Ovary (tissue), 9 donors: Measurements from ENCODE around the gene DNAJC18. TPM values are rescaled to one million over a fixed set of nuclear protein-coding genes. Genes with fewer than 3 reads are reported as not detected.

Source experiments
- DNase-seq, 5 donors: peaks; one replicate each; pipeline ENCODE4 v3.0.0-alpha.2; 2019 to 2020
- H3K27ac ChIP-seq, 2 donors: fragments of 200-600 bp; one replicate each; pipeline versions ENCODE4 v1.5.1 to v1.8.0; 2019 to 2022
- H3K27me3 ChIP-seq: fragments of 200-600 bp; one replicate; pipeline ENCODE4 v1.8.0; 2022
- H3K36me3 ChIP-seq: fragments of 200-600 bp; sonication (generic); one replicate; pipeline ENCODE4 v1.5.1; 2019
- H3K4me1 ChIP-seq: one replicate; pipeline ENCODE4 v1.8.1; 2013; ENCODE audit warnings: mild to moderate bottlenecking, moderate library complexity; ENCODE audit not compliant: insufficient read depth
- H3K4me3 ChIP-seq: fragments of 200-600 bp; sonication (generic); one replicate; pipeline ENCODE4 v1.5.1; 2017
- H3K9me3 ChIP-seq, 2 donors: fragments of 200-600 bp in 1 of 2; sonication (generic) in 1 of 2; one replicate each; pipeline versions ENCODE4 v1.5.1 to v1.8.1; 2013 to 2019; ENCODE audit warnings: mild to moderate bottlenecking in 1 of 2, moderate library complexity in 1 of 2
- CTCF ChIP-seq, 3 donors: fragments of 450-650 bp in 2 of 3; fragments of 200-600 bp in 1 of 3; IDR thresholded peaks; one replicate each; pipeline versions ENCODE4 v1.5.1 to v1.8.0; 2016 to 2022; ENCODE audit warnings: antibody characterized with exemption in 3 of 3, mild to moderate bottlenecking in 1 of 3
- EP300 ChIP-seq: sonication (generic); formaldehyde crosslinking; IDR thresholded peaks from one replicate; pipeline ENCODE4 v1.6.1; 2017; ENCODE audit warnings: antibody characterized with exemption
- POLR2A ChIP-seq: fragments of 450-650 bp; IDR thresholded peaks from one replicate; pipeline ENCODE4 v1.6.1; 2017; ENCODE audit warnings: antibody characterized with exemption, mild to moderate bottlenecking, moderate library complexity
- WGBS, 3 donors: extraction: QIAGEN DNeasy Blood & Tissue Kit in 1 of 3; methylation state at CpG; one replicate each; pipeline versions ENCODE4 v1.1.5 to v1.1.7; 2013 to 2017; 5-methylcytosine and 5-hydroxymethylcytosine counted together
- intact Hi-C, 4 donors: fragments of 100-400 bp; cut with DNase I; formaldehyde crosslinking; loops; one replicate each; pipeline versions ENCODE4 v1.11.0 to v1.15.1; 2022 to 2023
- polyA plus RNA-seq, 2 donors: library from polyadenylated mRNA; stranded (reverse); fragments of 200-250 nt in 1 of 2; fragments of 350-450 nt in 1 of 2; fragmentation: Illumina TruSeq in 1 of 2; extraction: RNeasy Lipid Tissue Mini Kit (QIAGEN cat#74804) in 1 of 2; gene quantifications; one replicate each; pipeline ENCODE4 v1.2.3, GENCODE V29; 2013 to 2014
- total RNA-seq, 7 donors: library from RNA; depleted of rRNA in 2 of 7; stranded (reverse); fragments of >200 nt in 2 of 7; fragmentation: NEBNext Ultra II Directional in 3 of 7; extraction: Animal tissue kit (Norgen Biotek cat#: 25700) in 3 of 7; gene quantifications; one replicate each; pipeline versions ENCODE4 v1.1.0 to v1.2.4, GENCODE V29; 2016 to 2023
- donor health status: DM: no; HTN: no; CAD: no; lungs with moderate emphysema.
- donor health status: DM: no; HTN: no; CAD: no.
- donor health status: Bipolar disorder and iron deficiency.
- donor health status: DM: yes; HTN: yes; CAD: no.
- donor health status: DM: no; HTN: no; CAD: no.
- donor health status: DM: yes; HTN: yes; CAD: no.

DNAJC18 gene
- total and polyA plus RNA-seq, 9 donors = 5.2 to 35.6 (median 22.4) TPM

- no peak overlapping the region for H3K27ac ChIP-seq
- intact Hi-C loops = no loop called here
- no peaks in the 10 kb centered on the region for H3K36me3 ChIP-seq
- TF ChIP-seq EP300 = no peak
- TF ChIP-seq CTCF (IDR thresholded peaks at IDR 0.05) = no peak
- no peak for TF ChIP-seq POLR2A
- no peak overlapping the region for H3K4me3 ChIP-seq
- no peaks in the 10 kb centered on the region for H3K4me1 ChIP-seq
- WGBS, 3 donors = 72 to 93% (median 85%) methylated on average over 7 of the region's 7 CpGs
- H3K9me3 ChIP-seq = no peaks in the 10 kb centered on the region
- no peaks in the 10 kb centered on the region for H3K27me3 ChIP-seq
- DNase-seq = no peak
These were observed 21.9 kb upstream of the DNAJC18 start for GRCh38 chr5:139461176-139461575.

DNA sequence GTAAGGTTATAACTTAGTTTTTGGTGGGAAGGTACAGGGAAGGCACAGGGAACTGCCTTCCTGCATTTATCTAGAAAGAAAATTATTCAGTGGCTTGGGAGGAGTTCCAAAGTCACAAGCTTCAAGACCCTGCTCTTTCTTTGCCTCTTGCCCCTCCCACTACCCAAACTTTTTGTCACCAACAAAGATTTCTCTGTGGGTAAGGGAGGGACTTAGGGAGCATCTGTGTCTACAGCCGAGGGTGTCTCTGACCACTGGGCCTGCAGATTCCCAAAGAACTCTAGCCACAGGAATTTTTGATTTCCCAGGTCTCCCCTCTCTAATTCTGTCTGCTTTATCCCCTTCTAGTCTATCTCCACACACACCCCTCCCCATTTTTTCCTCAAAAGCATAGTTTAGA is 21.1 kb upstream of the DNAJC18 start:
- Histone ChIP-seq H3K27me3 (no peaks in the 10 kb centered on the region), H3K4me1 (no peaks in the 10 kb centered on the region), H3K27ac (no peak overlapping the region), H3K9me3 (no peaks in the 10 kb centered on the region), H3K4me3 (no peak overlapping the region), H3K36me3 (no peaks in the 10 kb centered on the region)
- no peak for DNase-seq
- WGBS, 3 donors = 46 to 79% (median 67%) methylated on average over 1 of the region's 1 CpG
- intact Hi-C loops = no loop called here
- no peak for TF ChIP-seq POLR2A
- no peak for TF ChIP-seq EP300
- no peak for TF ChIP-seq CTCF (IDR thresholded peaks at IDR 0.05)

DNA sequence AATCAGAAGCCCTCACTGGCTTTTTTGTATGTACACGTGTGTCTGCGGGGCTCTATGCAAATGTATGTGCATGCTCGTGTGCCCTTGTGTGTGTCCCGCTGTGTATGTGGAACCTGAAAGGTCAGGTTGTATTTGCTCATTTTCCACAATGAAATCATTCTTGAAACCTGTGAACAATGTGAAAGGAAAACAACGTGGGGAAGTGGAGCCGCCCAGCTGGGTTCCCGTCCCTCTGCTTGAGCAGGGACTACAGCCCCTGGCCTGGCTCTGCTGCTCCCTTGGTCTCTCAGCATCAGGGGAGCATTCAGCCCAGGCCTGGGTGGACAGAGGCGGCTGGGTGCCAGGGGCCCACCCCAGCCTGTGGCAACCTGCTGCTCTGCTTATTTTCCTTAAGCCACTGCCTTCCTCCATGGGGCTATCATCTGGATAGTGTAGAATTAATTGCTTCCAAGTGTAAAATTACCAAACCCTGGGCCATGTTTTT is 20.2 kb upstream of the DNAJC18 start:
- H3K4me1 ChIP-seq = no peaks in the 10 kb centered on the region
- H3K27me3 ChIP-seq = no peaks in the 10 kb centered on the region
- no peaks in the 10 kb centered on the region for H3K36me3 ChIP-seq
- TF ChIP-seq POLR2A = no peak
- no peak for TF ChIP-seq EP300
- no peak for TF ChIP-seq CTCF (IDR thresholded peaks at IDR 0.05)
- intact Hi-C loops = no loop called here
- 84 to 91% (median 84%) methylated on average over 8 of the region's 8 CpGs for WGBS, 3 donors
- no peak overlapping the region for H3K27ac ChIP-seq
- DNase-seq = no peak
- no peak overlapping the region for H3K4me3 ChIP-seq
- no peaks in the 10 kb centered on the region for H3K9me3 ChIP-seq

GRCh38 chr5:139458580-139459407 is 19.5 kb upstream of the DNAJC18 start:
- H3K9me3 ChIP-seq = no peaks in the 10 kb centered on the region
- intact Hi-C loops = no loop called here
- TF ChIP-seq POLR2A = no peak
- no peak for TF ChIP-seq CTCF (IDR thresholded peaks at IDR 0.05)
- TF ChIP-seq EP300 = no peak
- no peaks in the 10 kb centered on the region for H3K4me1 ChIP-seq
- H3K27ac ChIP-seq = no peak overlapping the region
- no peaks in the 10 kb centered on the region for H3K36me3 ChIP-seq
- no peak for DNase-seq
- H3K4me3 ChIP-seq = no peak overlapping the region
- no peaks in the 10 kb centered on the region for H3K27me3 ChIP-seq
- 66 to 69% (median 68%) methylated on average over 8 of the region's 8 CpGs for WGBS, 3 donors
